NCI-H1092 treated with DMSO at 0.1 percent for 48 hours (cell line): ENCODE data around the gene TNFAIP3.
"Not testable (repeated sequence)": the region's sequence is repeated elsewhere in the genome, so short reads cannot be mapped to it uniquely, and the experiment has no call there.

Experiments used
- DNase-seq: peaks from one replicate; lab custom pipeline; 2025; lab: John Stamatoyannopoulos, UW

Gene TNFAIP3

GRCh38 chr6:137844773-137845172 is 22.3 kb upstream of the TNFAIP3 start:
- not testable (repeated sequence) for DNase-seq

- DNase-seq, result no peak
These were observed 21.6 kb upstream of the TNFAIP3 start for GRCh38 chr6:137845460-137845859.

GRCh38 chr6:137846274-137846673 is 20.8 kb upstream of the TNFAIP3 start:
- DNase-seq, result no peak

GRCh38 chr6:137846772-137847313 is 20.2 kb upstream of the TNFAIP3 start:
- DNase-seq, result no peak

GRCh38 chr6:137847748-137848147 is 19.3 kb upstream of the TNFAIP3 start:
- DNase-seq, result no peak

GRCh38 chr6:137848672-137849071 is 18.4 kb upstream of the TNFAIP3 start:
- no peak for DNase-seq

- DNase-seq, result no peak
These were observed 17.7 kb upstream of the TNFAIP3 start for GRCh38 chr6:137849181-137849980.

- no peak for DNase-seq
These were observed 16.9 kb upstream of the TNFAIP3 start for GRCh38 chr6:137849981-137850714.

GRCh38 chr6:137850816-137851602 is 16.1 kb upstream of the TNFAIP3 start:
- no peak for DNase-seq

GRCh38 chr6:137851669-137852068 is 15.4 kb upstream of the TNFAIP3 start:
- no peak for DNase-seq

- no peak for DNase-seq
These were observed 14.7 kb upstream of the TNFAIP3 start for GRCh38 chr6:137852346-137852745.

- no peak for DNase-seq
These were observed 14.2 kb upstream of the TNFAIP3 start for GRCh38 chr6:137852811-137853210.

- DNase-seq, result no peak
These were observed 13.4 kb upstream of the TNFAIP3 start for GRCh38 chr6:137853569-137854213.

GRCh38 chr6:137856138-137856898 is 10.7 kb upstream of the TNFAIP3 start:
- DNase-seq, result no peak

- no peak for DNase-seq
These were observed 8.0 kb upstream of the TNFAIP3 start for GRCh38 chr6:137859025-137859424.

GRCh38 chr6:137860394-137861005 is 6.6 kb upstream of the TNFAIP3 start:
- DNase-seq, result no peak

GRCh38 chr6:137861550-137862337 is 5.3 kb upstream of the TNFAIP3 start:
- no peak for DNase-seq

GRCh38 chr6:137862419-137863090 is 4.5 kb upstream of the TNFAIP3 start:
- DNase-seq, result no peak
